HCT116 (cell line): ENCODE data around the gene SBF2. TPM values are rescaled to one million over a fixed set of nuclear protein-coding genes. Genes with fewer than 3 reads are reported as not detected.

Source experiments
- ATAC-seq: fragments of 200-7000 bp; cut with Tn5 transposase; 2 replicates; pipeline ENCODE4 v1.9.1; 2020; ENCODE audit warnings: mild to moderate bottlenecking, moderate library complexity
- BruUV-seq: library from RNA; stranded (reverse); fragments of 400-500 nt; replicated peaks from 2 replicates; lab custom pipeline; 2021; lab: Mats Ljungman, UMichigan
- CTCF ChIA-PET: fragments of 300-600 bp; sonication (Branson Sonifier 250); formaldehyde crosslinking; loops from one replicate; lab custom pipeline; 2021; ENCODE audit warnings: antibody characterized with exemption; lab: Charles Lee
- POLR2A ChIA-PET: fragments of 300-600, 350-600 bp; sonication (Branson Sonifier 250); formaldehyde crosslinking; loops from one replicate; lab custom pipeline; 2021; ENCODE audit warnings: antibody characterized with exemption; lab: Charles Lee
- RAD21 ChIA-PET, 2 experiments: fragments of 300-600 bp; sonication (Branson Sonifier 250); formaldehyde crosslinking; loops; one replicate each; lab custom pipeline; 2023; ENCODE audit warnings: low total read pairs in 2 of 2; ENCODE audit not compliant: uncharacterized antibody in 2 of 2, unreplicated experiment in 2 of 2, low non-redundant PET in 1 of 2; lab: Charles Lee
- DNase-seq: peaks from one replicate; pipeline ENCODE4 v3.0.0-alpha.2; 2010; ENCODE audit warnings: low read depth, low spot score
- H2AFZ ChIP-seq: fragments of 200-600 bp; shearing (Covaris generic), sonication (generic); 2 replicates; pipeline ENCODE4 v1.6.1; 2017; ENCODE audit warnings: low read depth, mixed run types, mixed read lengths, antibody characterized with exemption, low read length; ENCODE audit not compliant: poor library complexity, severe bottlenecking
- H3K27ac ChIP-seq: 2 replicates; pipeline ENCODE4 v1.5.1; 2012; ENCODE audit warnings: low read depth, low read length
- H3K27me3 ChIP-seq: fragments of 200-600 bp; sonication (generic); 2 replicates; pipeline ENCODE4 v1.6.1; 2016; ENCODE audit warnings: mixed run types, low read length, mixed read lengths; ENCODE audit not compliant: insufficient read depth
- H3K36me3 ChIP-seq, 2 experiments: fragments of 200-500 bp in 1 of 2; fragments of 200-600 bp in 1 of 2; sonication (Bioruptor generic) in 1 of 2; sonication (generic) in 1 of 2; 2 replicates each; pipeline versions ENCODE4 v1.5.1 to v1.6.1; 2014 to 2016; ENCODE audit warnings: low read length in 2 of 2, inconsistent platforms in 1 of 2, mixed read lengths in 1 of 2, mixed run types in 1 of 2; ENCODE audit not compliant: insufficient read depth in 2 of 2, control insufficient read depth in 1 of 2
- H3K4me1 ChIP-seq, 2 experiments: fragments of 200-600 bp in 1 of 2; sonication (generic) in 1 of 2; 2 replicates each; pipeline versions ENCODE4 v1.5.1 to v1.6.1; 2012 to 2017; ENCODE audit warnings: low read length in 2 of 2, inconsistent platforms in 1 of 2, mild to moderate bottlenecking in 1 of 2, mixed read lengths in 1 of 2, mixed run types in 1 of 2, moderate library complexity in 1 of 2; ENCODE audit not compliant: insufficient read depth in 2 of 2, control insufficient read depth in 1 of 2
- H3K4me2 ChIP-seq: fragments of 200-600 bp; sonication (generic); 2 replicates; pipeline ENCODE4 v1.6.1; 2017; ENCODE audit warnings: mixed run types, low read length, mixed read lengths
- H3K4me3 ChIP-seq, 2 experiments: fragments of 200-600 bp in 1 of 2; sonication (generic) in 1 of 2; replicated peaks in 1 of 2; 2 replicates each; pipeline ENCODE4 v1.5.1; 2011 to 2016; ENCODE audit warnings: low read length in 2 of 2, control low read depth in 1 of 2, low read depth in 1 of 2, mild to moderate bottlenecking in 1 of 2, mixed read lengths in 1 of 2, mixed run types in 1 of 2
- H3K79me2 ChIP-seq: fragments of 200-600 bp; sonication (generic); 2 replicates; pipeline ENCODE4 v1.6.1; 2017; ENCODE audit warnings: mild to moderate bottlenecking, mixed run types, low read length, moderate library complexity, mixed read lengths; ENCODE audit not compliant: insufficient read depth
- H3K9ac ChIP-seq: fragments of 200-600 bp; sonication (generic); 2 replicates; pipeline ENCODE4 v1.6.1; 2016; ENCODE audit warnings: low read length, mixed read lengths
- H3K9me2 ChIP-seq: fragments of 200-600 bp; sonication (generic), shearing (Covaris generic); 2 replicates; pipeline ENCODE4 v1.6.1; 2017; ENCODE audit warnings: mixed run types, mild to moderate bottlenecking, moderate library complexity; ENCODE audit not compliant: insufficient read depth
- H3K9me3 ChIP-seq, 2 experiments: fragments of 200-500 bp in 1 of 2; fragments of 200-600 bp in 1 of 2; sonication (Bioruptor generic) in 1 of 2; sonication (generic) in 1 of 2; 2 replicates each; pipeline ENCODE4 v1.6.1; 2014 to 2017; ENCODE audit warnings: low read length in 2 of 2, mixed read lengths in 2 of 2, inconsistent platforms in 1 of 2, low read depth in 1 of 2, mild to moderate bottlenecking in 1 of 2, mixed run types in 1 of 2, moderate library complexity in 1 of 2; ENCODE audit not compliant: control insufficient read depth in 1 of 2, insufficient read depth in 1 of 2
- H4K20me1 ChIP-seq: fragments of 200-600 bp; sonication (generic), shearing (Covaris generic); 2 replicates; pipeline ENCODE4 v1.6.1; 2017; ENCODE audit warnings: mixed run types, mild to moderate bottlenecking, moderate library complexity; ENCODE audit not compliant: insufficient read depth
- ELF1 ChIP-seq: IDR thresholded peaks from 2 replicates; pipeline ENCODE4 v1.6.1; 2012; ENCODE audit warnings: low read depth, borderline replicate concordance
- EZH2 ChIP-seq: fragments of 200-600 bp; sonication (generic); IDR thresholded peaks from 2 replicates; pipeline ENCODE4 v1.6.1; 2017; ENCODE audit warnings: antibody characterized with exemption, mixed run types
- POLR2A ChIP-seq: IDR thresholded peaks from 2 replicates; pipeline ENCODE4 v1.7.0; 2011; ENCODE audit warnings: borderline replicate concordance; ENCODE audit not compliant: insufficient read depth, insufficient read length; ENCODE audit errors: extremely low read depth
- SIN3A ChIP-seq: IDR thresholded peaks from 2 replicates; pipeline ENCODE4 v1.6.1; 2012; ENCODE audit warnings: low read depth
- TCF7L2 ChIP-seq: IDR thresholded peaks from 2 replicates; pipeline ENCODE4 v1.7.0; 2011; ENCODE audit warnings: borderline replicate concordance, inconsistent platforms; ENCODE audit not compliant: insufficient read depth, insufficient read length; ENCODE audit errors: extremely low read depth
- ZNF274 ChIP-seq: fragments of 200-500 bp; sonication (Bioruptor generic); IDR thresholded peaks from 2 replicates; pipeline ENCODE4 v1.6.1; 2014; ENCODE audit warnings: mild to moderate bottlenecking, low read depth, low read length, inconsistent platforms
- intact Hi-C: fragments of 100-400 bp; cut with micrococcal nuclease; formaldehyde crosslinking; loops from 2 replicates; pipeline ENCODE4 v1.10.0; 2022
- total RNA-seq: library from RNA; stranded (reverse); gene quantifications from one replicate; pipeline ENCODE4 v1.2.1, GENCODE V29; 2021; ENCODE audit not compliant: unreplicated experiment
- TF ChIP-seq, protein P1 (sequence below): IDR thresholded peaks from 2 replicates; pipeline ENCODE4 v1.6.1; 2012; ENCODE audit warnings: low read depth

SBF2 gene
- total RNA-seq, 1 experiment from 2014 or later, result 35.0 TPM

DNA sequence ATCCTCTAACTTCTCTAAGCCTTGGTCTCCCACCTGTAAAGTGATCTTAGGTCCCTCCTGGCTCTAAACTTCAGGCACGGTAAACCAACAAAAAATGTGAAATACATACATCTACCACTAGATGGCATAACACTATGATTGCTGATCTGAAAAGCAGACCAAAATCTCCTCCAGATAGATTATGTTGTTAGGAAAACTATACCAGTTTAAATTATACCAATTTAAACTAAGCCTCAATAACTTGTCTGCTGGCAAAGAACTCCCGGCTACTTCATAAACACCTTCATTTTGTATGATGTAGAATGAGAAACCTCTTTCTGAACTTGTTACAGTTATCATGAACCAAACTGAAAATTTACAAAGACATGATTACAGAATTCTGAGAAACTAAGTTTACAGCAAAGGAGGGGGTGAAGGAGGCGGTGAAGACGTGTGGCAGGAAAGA, 85.9 kb downstream of the SBF2 start (continued):
- TF ChIP-seq TCF7L2 (no peak), ELF1 (no peak), POLR2A (no peak)

DNA sequence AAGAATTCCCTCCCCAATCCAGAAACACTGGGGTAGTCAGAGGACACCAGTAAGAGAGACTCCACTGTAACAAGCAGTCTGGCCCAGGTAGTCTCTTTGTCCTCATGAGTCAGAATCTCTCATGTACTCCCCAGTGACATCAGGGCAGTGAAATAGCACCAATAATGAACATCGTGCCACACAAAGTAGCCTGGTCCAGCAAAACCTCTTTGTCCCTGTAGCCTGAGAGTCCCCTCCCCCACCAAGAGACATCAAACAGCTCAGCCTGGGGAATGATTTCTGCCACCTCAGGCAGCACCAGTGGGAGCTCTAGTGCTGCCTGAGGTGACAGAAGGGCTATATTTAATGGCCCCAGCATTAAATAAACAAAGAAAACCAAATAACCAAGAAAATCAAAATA, 88.1 kb downstream of the SBF2 start:
- no peak overlapping the region for H3K27ac ChIP-seq
- no peak for DNase-seq
- POLR2A ChIA-PET, result no interaction called here
- TF ChIP-seq EZH2, result no peak
- no peak for TF ChIP-seq TCF7L2
- TF ChIP-seq, protein P1, sequence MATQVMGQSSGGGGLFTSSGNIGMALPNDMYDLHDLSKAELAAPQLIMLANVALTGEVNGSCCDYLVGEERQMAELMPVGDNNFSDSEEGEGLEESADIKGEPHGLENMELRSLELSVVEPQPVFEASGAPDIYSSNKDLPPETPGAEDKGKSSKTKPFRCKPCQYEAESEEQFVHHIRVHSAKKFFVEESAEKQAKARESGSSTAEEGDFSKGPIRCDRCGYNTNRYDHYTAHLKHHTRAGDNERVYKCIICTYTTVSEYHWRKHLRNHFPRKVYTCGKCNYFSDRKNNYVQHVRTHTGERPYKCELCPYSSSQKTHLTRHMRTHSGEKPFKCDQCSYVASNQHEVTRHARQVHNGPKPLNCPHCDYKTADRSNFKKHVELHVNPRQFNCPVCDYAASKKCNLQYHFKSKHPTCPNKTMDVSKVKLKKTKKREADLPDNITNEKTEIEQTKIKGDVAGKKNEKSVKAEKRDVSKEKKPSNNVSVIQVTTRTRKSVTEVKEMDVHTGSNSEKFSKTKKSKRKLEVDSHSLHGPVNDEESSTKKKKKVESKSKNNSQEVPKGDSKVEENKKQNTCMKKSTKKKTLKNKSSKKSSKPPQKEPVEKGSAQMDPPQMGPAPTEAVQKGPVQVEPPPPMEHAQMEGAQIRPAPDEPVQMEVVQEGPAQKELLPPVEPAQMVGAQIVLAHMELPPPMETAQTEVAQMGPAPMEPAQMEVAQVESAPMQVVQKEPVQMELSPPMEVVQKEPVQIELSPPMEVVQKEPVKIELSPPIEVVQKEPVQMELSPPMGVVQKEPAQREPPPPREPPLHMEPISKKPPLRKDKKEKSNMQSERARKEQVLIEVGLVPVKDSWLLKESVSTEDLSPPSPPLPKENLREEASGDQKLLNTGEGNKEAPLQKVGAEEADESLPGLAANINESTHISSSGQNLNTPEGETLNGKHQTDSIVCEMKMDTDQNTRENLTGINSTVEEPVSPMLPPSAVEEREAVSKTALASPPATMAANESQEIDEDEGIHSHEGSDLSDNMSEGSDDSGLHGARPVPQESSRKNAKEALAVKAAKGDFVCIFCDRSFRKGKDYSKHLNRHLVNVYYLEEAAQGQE, result no peak
- TF ChIP-seq SIN3A, result no peak
- TF ChIP-seq ZNF274, result no peak
- no peak overlapping the region for H2AFZ ChIP-seq
- no peak overlapping the region for H3K9ac ChIP-seq
- peaks cover 32% of the 10 kb centered on the region for H3K79me2 ChIP-seq
- intact Hi-C loops, result no loop called here
- RAD21 ChIA-PET, result no interaction called here
- H3K9me3 ChIP-seq, result peaks cover 8 to 10% of the 10 kb centered on the region in 2 experiments; a peak in 2 of 4 replicates
- H3K4me1 ChIP-seq, result peaks cover 0 to 8% of the 10 kb centered on the region in 2 experiments; a peak in 1 of 4 replicates
- H3K27me3 ChIP-seq, result no peaks in the 10 kb centered on the region
- no peaks in the 10 kb centered on the region for H3K36me3 ChIP-seq
- H3K4me3 ChIP-seq, result no peak overlapping the region
- CTCF ChIA-PET, result no interaction called here
- no peaks in the 10 kb centered on the region for H3K9me2 ChIP-seq
- BruUV-seq, result no TSS peak
- H3K4me2 ChIP-seq, result no peak overlapping the region
- H4K20me1 ChIP-seq, result no peaks in the 10 kb centered on the region
- no peak for ATAC-seq
